Fibroblast of lung (primary cell): ENCODE data around the gene EWSR1. TPM values are rescaled to one million over a fixed set of nuclear protein-coding genes. Genes with fewer than 3 reads are reported as not detected.

Source experiments
- DNase-seq, 2 donors: peaks; one replicate each; pipeline versions ENCODE4 v3.0.0 to v3.0.0-alpha.2; 2010; ENCODE audit warnings: low read depth in 2 of 2
- H2AFZ ChIP-seq: 2 replicates; pipeline ENCODE4 v1.5.1; 2012; ENCODE audit warnings: low read length, control low read depth, inconsistent platforms
- H3K27ac ChIP-seq: 2 replicates; pipeline ENCODE4 v1.5.1; 2011; ENCODE audit warnings: low read length, control low read depth; ENCODE audit not compliant: insufficient read depth
- H3K27me3 ChIP-seq: 2 replicates; pipeline ENCODE4 v1.5.1; 2011; ENCODE audit warnings: mild to moderate bottlenecking, low read length; ENCODE audit not compliant: control insufficient read depth, insufficient read depth
- H3K36me3 ChIP-seq: 2 replicates; pipeline ENCODE4 v1.5.1; 2011; ENCODE audit warnings: low read length; ENCODE audit not compliant: control insufficient read depth, insufficient read depth
- H3K4me1 ChIP-seq: 2 replicates; pipeline ENCODE4 v1.5.1; 2011; ENCODE audit warnings: low read length; ENCODE audit not compliant: control insufficient read depth, insufficient read depth; ENCODE audit errors: extremely low read depth
- H3K4me2 ChIP-seq: 2 replicates; pipeline ENCODE4 v1.5.1; 2011; ENCODE audit warnings: low read length, control low read depth; ENCODE audit not compliant: insufficient read depth; ENCODE audit errors: extremely low read depth
- H3K4me3 ChIP-seq, 4 experiments: fragments of 200-600 bp in 1 of 4; sonication (generic) in 1 of 4; replicated peaks in 1 of 4; 2 replicates each; pipeline ENCODE4 v1.5.1; 2011 to 2016; ENCODE audit warnings: low read length in 4 of 4, low read depth in 3 of 4, mild to moderate bottlenecking in 3 of 4, control low read depth in 2 of 4, inconsistent platforms in 1 of 4, mixed read lengths in 1 of 4; ENCODE audit not compliant: insufficient read depth in 1 of 4; ENCODE audit errors: control extremely low read depth in 1 of 4
- H3K79me2 ChIP-seq: 2 replicates; pipeline ENCODE4 v1.5.1; 2012; ENCODE audit warnings: mild to moderate bottlenecking, low read length, inconsistent platforms; ENCODE audit not compliant: control insufficient read depth, insufficient read depth
- H3K9ac ChIP-seq: 2 replicates; pipeline ENCODE4 v1.5.1; 2011; ENCODE audit warnings: mild to moderate bottlenecking, low read length, control low read depth; ENCODE audit not compliant: insufficient read depth
- H3K9me3 ChIP-seq: 2 replicates; pipeline ENCODE4 v1.5.1; 2012; ENCODE audit warnings: low read depth, low read length; ENCODE audit not compliant: control insufficient read depth, insufficient read depth
- H4K20me1 ChIP-seq: 2 replicates; pipeline ENCODE4 v1.5.1; 2011; ENCODE audit warnings: low read length; ENCODE audit not compliant: control insufficient read depth, insufficient read depth; ENCODE audit errors: extremely low read depth
- CTCF ChIP-seq, 2 donors: IDR thresholded peaks in 1 of 2; conservative IDR thresholded peaks in 1 of 2; 1 replicate in 1 of 2; 2 replicates in 1 of 2; pipeline ENCODE4 v1.5.1; 2011 to 2012; ENCODE audit warnings: low read length in 2 of 2, control low read depth in 1 of 2, inconsistent platforms in 1 of 2, low read depth in 1 of 2, mild to moderate bottlenecking in 1 of 2
- EZH2 ChIP-seq: IDR thresholded peaks from 2 replicates; pipeline ENCODE4 v1.5.1; 2012; ENCODE audit warnings: low read length, control low read depth, mild to moderate bottlenecking; ENCODE audit errors: missing control alignments
- polyA plus RNA-seq, 2 donors: library from polyadenylated mRNA; depleted of rRNA in 1 of 2; stranded (reverse) in 1 of 2; unstranded in 1 of 2; fragments of >200 nt; gene quantifications; 2 replicates each; pipeline ENCODE4 v1.2.1, GENCODE V29; 2011 to 2012; ENCODE audit warnings: missing spikeins in 1 of 2
- total RNA-seq: library from RNA; depleted of rRNA; stranded (reverse); fragments of >200 nt; gene quantifications from 2 replicates; pipeline ENCODE4 v1.2.1, GENCODE V29; 2014

EWSR1 gene
- total and polyA plus RNA-seq, 2 donors (not counting 1 experiment from before 2014, with no cell fraction given), result 150 to 172 TPM

GRCh38 chr22:29266564-29267461 lies 1.3 kb upstream of the EWSR1 start:
- H3K9ac ChIP-seq, result peak overlapping the region; percentile 100
- peak overlapping the region; percentile 42 for H2AFZ ChIP-seq
- peak in 1 of 2 donors; percentile 13 for DNase-seq
- H3K27ac ChIP-seq, result peak overlapping the region; percentile 100
- H3K9me3 ChIP-seq, result no peaks in the 10 kb centered on the region
- no peaks in the 10 kb centered on the region for H3K27me3 ChIP-seq
- peaks cover 16% of the 10 kb centered on the region for H4K20me1 ChIP-seq
- H3K79me2 ChIP-seq, result peaks cover 48% of the 10 kb centered on the region
- H3K4me1 ChIP-seq, result peaks cover 27% of the 10 kb centered on the region
- peak overlapping the region; percentile 97 for H3K4me2 ChIP-seq
- peaks cover 13% of the 10 kb centered on the region for H3K36me3 ChIP-seq
- no peak for TF ChIP-seq CTCF (conservative IDR thresholded peaks at IDR 0.05 in 1 of 2, IDR thresholded peaks at IDR 0.05 in 1 of 2; ENCODE audit: low read depth in 1 of 2, low read length in 2 of 2)
- TF ChIP-seq EZH2, result no peak
- H3K4me3 ChIP-seq, result peak overlapping the region; percentile 82 to 90 (median 88)

GRCh38 chr22:29267462-29267857 lies 608 bp upstream of the EWSR1 start:
- Histone ChIP-seq H3K27me3 (no peaks in the 10 kb centered on the region), H3K36me3 (peaks cover 13% of the 10 kb centered on the region), H2AFZ (peak overlapping the region; percentile 42), H3K79me2 (peaks cover 55% of the 10 kb centered on the region), H3K4me3 (peak overlapping the region; percentile 82 to 90 (median 88)), H3K4me1 (peaks cover 27% of the 10 kb centered on the region), H4K20me1 (peaks cover 20% of the 10 kb centered on the region), H3K9me3 (no peaks in the 10 kb centered on the region), H3K4me2 (peak overlapping the region; percentile 97), H3K9ac (peak overlapping the region; percentile 100), H3K27ac (peak overlapping the region; percentile 100)
- TF ChIP-seq EZH2, result no peak
- TF ChIP-seq CTCF (conservative IDR thresholded peaks at IDR 0.05 in 1 of 2, IDR thresholded peaks at IDR 0.05 in 1 of 2; ENCODE audit: low read depth in 1 of 2, low read length in 2 of 2), result no peak
- no peak for DNase-seq

GRCh38 chr22:29268511-29269229 lies 602 bp downstream of the EWSR1 start:
- TF ChIP-seq EZH2 (no peak), CTCF (conservative IDR thresholded peaks at IDR 0.05 in 1 of 2, IDR thresholded peaks at IDR 0.05 in 1 of 2; ENCODE audit: low read depth in 1 of 2, low read length in 2 of 2) (no peak)
- no peak overlapping the region for H2AFZ ChIP-seq

More at GRCh38 chr22:29268511-29269229, 602 bp downstream of the EWSR1 start:
- H3K27ac ChIP-seq, result peak overlapping the region; percentile 100
- H3K4me1 ChIP-seq, result peaks cover 27% of the 10 kb centered on the region
- DNase-seq, result peak; percentile 70 to 78
- H3K4me2 ChIP-seq, result peak overlapping the region; percentile 100
- peaks cover 13% of the 10 kb centered on the region for H3K36me3 ChIP-seq
- H3K27me3 ChIP-seq, result no peaks in the 10 kb centered on the region
- peaks cover 20% of the 10 kb centered on the region for H4K20me1 ChIP-seq
- peak overlapping the region; percentile 100 for H3K9ac ChIP-seq
- H3K9me3 ChIP-seq, result no peaks in the 10 kb centered on the region
- peak overlapping the region; percentile 82 to 91 (median 88) for H3K4me3 ChIP-seq
- H3K79me2 ChIP-seq, result peaks cover 67% of the 10 kb centered on the region
